ENCODE measurements around the gene EIF3J. TPM values are rescaled to one million over a fixed set of nuclear protein-coding genes. Genes with fewer than 3 reads are reported as not detected.

EIF3J gene
- total and polyA plus RNA-seq, 7 donors: 39.6 to 92.0 (median 50.4) TPM

DNA sequence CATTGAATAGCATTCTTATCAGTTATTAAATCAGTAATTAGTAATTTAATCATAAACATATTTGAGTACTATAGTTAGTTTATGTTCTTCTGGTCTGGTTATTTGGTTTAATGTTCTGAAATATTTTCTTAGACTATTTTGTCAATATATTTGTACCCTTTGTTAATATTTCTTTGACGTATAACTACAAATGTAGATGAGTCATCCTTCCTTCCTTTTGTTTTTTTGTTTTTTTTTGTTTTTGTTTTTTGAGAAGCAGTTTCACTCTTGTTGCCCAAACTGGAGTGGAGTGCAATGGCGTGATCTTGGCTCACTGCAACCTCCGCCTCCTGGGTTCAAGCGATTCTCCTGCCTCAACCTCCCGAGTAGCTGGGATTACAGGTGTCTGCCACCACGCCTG, 17.4 kb upstream of the EIF3J start:
- no peaks in the 10 kb centered on the region for H3K4me1 ChIP-seq
- H3K9me3 ChIP-seq: no peaks in the 10 kb centered on the region
- TF ChIP-seq EP300 (IDR thresholded peaks at IDR 0.05): no peak
- TF ChIP-seq, protein P1, sequence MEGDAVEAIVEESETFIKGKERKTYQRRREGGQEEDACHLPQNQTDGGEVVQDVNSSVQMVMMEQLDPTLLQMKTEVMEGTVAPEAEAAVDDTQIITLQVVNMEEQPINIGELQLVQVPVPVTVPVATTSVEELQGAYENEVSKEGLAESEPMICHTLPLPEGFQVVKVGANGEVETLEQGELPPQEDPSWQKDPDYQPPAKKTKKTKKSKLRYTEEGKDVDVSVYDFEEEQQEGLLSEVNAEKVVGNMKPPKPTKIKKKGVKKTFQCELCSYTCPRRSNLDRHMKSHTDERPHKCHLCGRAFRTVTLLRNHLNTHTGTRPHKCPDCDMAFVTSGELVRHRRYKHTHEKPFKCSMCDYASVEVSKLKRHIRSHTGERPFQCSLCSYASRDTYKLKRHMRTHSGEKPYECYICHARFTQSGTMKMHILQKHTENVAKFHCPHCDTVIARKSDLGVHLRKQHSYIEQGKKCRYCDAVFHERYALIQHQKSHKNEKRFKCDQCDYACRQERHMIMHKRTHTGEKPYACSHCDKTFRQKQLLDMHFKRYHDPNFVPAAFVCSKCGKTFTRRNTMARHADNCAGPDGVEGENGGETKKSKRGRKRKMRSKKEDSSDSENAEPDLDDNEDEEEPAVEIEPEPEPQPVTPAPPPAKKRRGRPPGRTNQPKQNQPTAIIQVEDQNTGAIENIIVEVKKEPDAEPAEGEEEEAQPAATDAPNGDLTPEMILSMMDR (IDR thresholded peaks at IDR 0.05): no peak
- no peak for TF ChIP-seq POLR2A (IDR thresholded peaks at IDR 0.05)
- TF ChIP-seq POLR2AphosphoS5 (IDR thresholded peaks at IDR 0.05): no peak
- no peaks in the 10 kb centered on the region for H3K27me3 ChIP-seq
- DNase-seq: no peak
- intact Hi-C loops (cut with DNase I): no loop called here
- no peak overlapping the region for H3K27ac ChIP-seq
- H3K36me3 ChIP-seq: peaks cover 0 to 84% (median 14%) of the 10 kb centered on the region in 4 donors
- 90 to 96% methylated on average over 6 of the region's 6 CpGs for WGBS, 2 donors
- H3K4me3 ChIP-seq: no peak overlapping the region

DNA sequence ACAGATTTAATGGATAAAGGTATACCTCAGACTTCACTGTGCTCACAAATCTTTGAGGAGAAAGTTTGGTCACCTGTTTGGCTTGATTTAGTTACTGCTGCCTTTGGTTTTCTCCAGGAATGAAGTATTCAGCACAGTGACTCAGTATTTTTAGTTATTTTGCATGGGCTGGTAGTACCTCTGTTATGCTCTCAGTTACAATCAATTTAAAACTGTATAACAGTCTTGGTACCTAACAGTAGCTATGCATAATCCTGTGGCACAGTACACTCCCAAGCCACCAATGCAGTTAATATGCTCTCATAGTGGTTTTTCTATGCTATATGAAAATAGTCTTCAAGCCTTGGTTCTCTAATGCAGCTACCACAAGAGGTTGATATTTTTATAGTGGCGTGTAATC, 11.9 kb upstream of the EIF3J start:
- no peaks in the 10 kb centered on the region for H3K4me1 ChIP-seq
- H3K36me3 ChIP-seq: peaks cover 0 to 66% (median 7%) of the 10 kb centered on the region in 4 donors
- no peaks in the 10 kb centered on the region for H3K27me3 ChIP-seq
- H3K27ac ChIP-seq: no peak overlapping the region
- WGBS, 2 donors: 94 to 95% methylated on average over 1 of the region's 1 CpG
- no peak for DNase-seq
- intact Hi-C loops (cut with DNase I): no loop called here
- no peaks in the 10 kb centered on the region for H3K9me3 ChIP-seq
- no peak overlapping the region for H3K4me3 ChIP-seq
- no peak for TF ChIP-seq POLR2AphosphoS5 (IDR thresholded peaks at IDR 0.05)
- TF ChIP-seq, protein P1 (IDR thresholded peaks at IDR 0.05): no peak
- TF ChIP-seq POLR2A (IDR thresholded peaks at IDR 0.05): no peak
- TF ChIP-seq EP300 (IDR thresholded peaks at IDR 0.05): no peak

DNA sequence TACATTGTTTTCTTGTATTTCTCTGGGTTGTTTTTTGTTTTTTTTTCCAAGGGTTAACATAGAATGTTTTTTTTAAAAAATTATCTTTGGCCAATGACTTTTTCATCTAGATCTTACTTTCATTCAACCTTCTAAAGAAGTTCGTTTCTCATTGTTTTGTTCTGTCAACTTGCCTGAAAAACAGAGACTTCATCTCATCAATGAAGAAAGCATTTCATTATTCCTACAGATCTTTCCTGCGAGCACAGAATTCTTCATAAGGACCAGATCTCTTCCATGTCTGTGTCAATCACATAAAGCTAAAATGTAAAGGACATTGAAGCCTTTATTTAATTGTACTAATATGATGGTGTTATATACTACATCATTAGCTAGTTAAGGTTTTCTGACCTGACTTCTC, 9.7 kb upstream of the EIF3J start:
- Histone ChIP-seq H3K9me3 (no peaks in the 10 kb centered on the region), H3K4me3 (no peak overlapping the region), H3K27me3 (no peaks in the 10 kb centered on the region), H3K36me3 (peaks cover 0 to 51% (median 7%) of the 10 kb centered on the region in 4 donors), H3K4me1 (no peaks in the 10 kb centered on the region), H3K27ac (no peak overlapping the region)
- DNase-seq: no peak
- TF ChIP-seq EP300 (IDR thresholded peaks at IDR 0.05) (no peak), POLR2A (IDR thresholded peaks at IDR 0.05) (no peak), POLR2AphosphoS5 (IDR thresholded peaks at IDR 0.05) (no peak)
- TF ChIP-seq, protein P1 (IDR thresholded peaks at IDR 0.05): no peak
- 79 to 90% methylated on average over 2 of the region's 2 CpGs for WGBS, 2 donors
- intact Hi-C loops (cut with DNase I): no loop called here

DNA sequence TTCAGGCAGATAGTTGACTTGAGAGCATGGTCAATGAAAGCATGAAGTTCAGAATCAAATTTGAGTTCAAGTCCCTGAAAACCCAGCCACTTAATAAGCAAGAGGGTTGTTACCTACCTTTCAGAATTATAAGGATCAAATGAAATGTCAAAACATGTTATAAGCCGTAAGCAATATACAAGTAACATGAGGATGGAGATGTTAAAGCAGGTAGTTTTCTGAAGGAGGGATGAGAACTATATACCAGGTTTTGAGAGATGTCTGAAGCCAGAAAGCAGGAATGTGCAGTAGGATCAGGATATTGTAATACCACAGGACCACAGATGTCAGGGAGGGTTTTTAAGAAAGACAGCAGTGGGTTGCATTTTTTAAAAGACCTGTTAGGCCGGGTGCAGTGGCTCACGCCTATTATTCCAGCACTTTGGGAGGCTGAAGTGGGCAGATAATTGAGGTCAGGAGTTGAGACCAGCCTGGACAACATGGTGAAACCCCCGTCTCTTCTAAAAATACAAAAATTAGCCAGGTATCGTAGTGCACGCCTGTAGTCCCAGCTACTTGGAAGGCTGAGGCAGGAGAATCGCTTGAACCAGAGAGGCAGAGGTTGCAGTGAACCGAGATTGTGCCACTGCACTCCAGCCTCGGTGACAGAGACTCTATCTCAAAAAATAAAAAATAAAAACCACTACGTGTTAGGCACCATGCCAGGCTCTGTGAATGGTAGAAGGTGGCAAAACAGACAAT, 6.9 kb upstream of the EIF3J start:
- TF ChIP-seq POLR2AphosphoS5 (IDR thresholded peaks at IDR 0.05) (no peak), EP300 (IDR thresholded peaks at IDR 0.05) (no peak), POLR2A (IDR thresholded peaks at IDR 0.05) (no peak)
- TF ChIP-seq, protein P1 (IDR thresholded peaks at IDR 0.05): no peak
- no peak overlapping the region for H3K4me3 ChIP-seq
- 83 to 90% methylated on average over 10 of the region's 10 CpGs for WGBS, 2 donors
- H3K27ac ChIP-seq: no peak overlapping the region
- intact Hi-C loops (cut with DNase I): loop anchor here (10.0 kb wide), 1 partner anchor 845 kb away; the partner anchor contains the start of gene GATM
- H3K27me3 ChIP-seq: no peaks in the 10 kb centered on the region
- H3K9me3 ChIP-seq: no peaks in the 10 kb centered on the region
- H3K36me3 ChIP-seq: peaks cover 0 to 23% (median 4%) of the 10 kb centered on the region in 4 donors
- DNase-seq: no peak
- H3K4me1 ChIP-seq: peaks cover 0 to 4% (median 2%) of the 10 kb centered on the region in 4 donors
